Measurements from ENCODE around the gene ZNF555. TPM values are rescaled to one million over a fixed set of nuclear protein-coding genes. Genes with fewer than 3 reads are reported as not detected.

The ZNF555 gene
- total and polyA plus RNA-seq, 9 of the 15 experiments (the other 6 are each of a cell fraction or from before 2014, with no cell fraction given), result 2.0 to 6.7 (median 5.4) TPM

- TF ChIP-seq SRSF9 (IDR thresholded peaks at IDR 0.05; ENCODE audit: borderline replicate concordance, low read depth, low read length), result no peak
- peak; percentile 18; the same call in 1 of the 2 replicates for TF ChIP-seq RAD51 (IDR thresholded peaks at IDR 0.05; ENCODE audit: borderline replicate concordance, low read depth)
- TF ChIP-seq PREB (CRISPR knock-in tag; IDR thresholded peaks at IDR 0.05), result no peak
- TF ChIP-seq NCOA2 (IDR thresholded peaks at IDR 0.05; ENCODE audit: partially characterized antibody in 2 of 2), result no peak
- no peak for TF ChIP-seq POU5F1 (IDR thresholded peaks at IDR 0.05; ENCODE audit: borderline replicate concordance, low read depth, low read length, partially characterized antibody)
- no peak for TF ChIP-seq STAT5B (CRISPR knock-in tag; IDR thresholded peaks at IDR 0.05)
- TF ChIP-seq ZKSCAN3 (CRISPR knock-in tag; IDR thresholded peaks at IDR 0.05), result no peak
- TF ChIP-seq RBM22 (IDR thresholded peaks at IDR 0.05; ENCODE audit: low read depth, low read length, poor library complexity, severe bottlenecking), result peak; percentile 13
- TF ChIP-seq CBX1 (IDR thresholded peaks at IDR 0.05; ENCODE audit: low read depth), result peak; percentile 16; the same call in 1 of the 2 replicates
- no peak for TF ChIP-seq HNRNPUL1 (IDR thresholded peaks at IDR 0.05; ENCODE audit: low read length)
- no peak for TF ChIP-seq ZNF384 (IDR thresholded peaks at IDR 0.05; ENCODE audit: low read depth, low read length)
- TF ChIP-seq ZNF609 (CRISPR knock-in tag; IDR thresholded peaks at IDR 0.05; ENCODE audit: borderline replicate concordance), result no peak
- TF ChIP-seq RBM15 (IDR thresholded peaks at IDR 0.05; ENCODE audit: insufficient read depth, low read length), result no peak
- no peak for TF ChIP-seq ARID2 (IDR thresholded peaks at IDR 0.05)
- no peak for TF ChIP-seq JUN (IDR thresholded peaks at IDR 0.05; ENCODE audit: borderline replicate concordance, low read depth, low read length)
- 0 out of 2 replicates have a peak, but pooled peaks have one; percentile 68 for TF ChIP-seq JUN (CRISPR knock-in tag; IDR thresholded peaks at IDR 0.05; ENCODE audit: borderline replicate concordance)
- TF ChIP-seq SIN3A (IDR thresholded peaks at IDR 0.05; ENCODE audit: borderline replicate concordance in 2 of 2, control insufficient read depth in 1 of 2, low read depth in 2 of 2, low read length in 2 of 2), result peak in 1 of 2 experiments; percentile 76; a peak in 1 of 4 replicates
- no peak for TF ChIP-seq THAP12 (CRISPR knock-in tag; IDR thresholded peaks at IDR 0.05)
Measured at GRCh38 chr19:2840794-2841791, at the start of gene ZNF555 (continued).

Measured in K562 (cell line).